ENCODE results near the gene BLOC1S1. TPM values are rescaled to one million over a fixed set of nuclear protein-coding genes. Genes with fewer than 3 reads are reported as not detected.

The BLOC1S1 gene
- total and polyA plus RNA-seq, 9 of the 15 experiments (the other 6 are each of a cell fraction or from before 2014, with no cell fraction given): 75.2 to 161 (median 98.8) TPM

- TF ChIP-seq MYNN (IDR thresholded peaks at IDR 0.05): 0 out of 2 replicates have a peak, but pooled peaks have one; percentile 8
- no peak for TF ChIP-seq MYNN (CRISPR knock-in tag; IDR thresholded peaks at IDR 0.05)
- TF ChIP-seq ZNF785 (CRISPR knock-in tag; IDR thresholded peaks at IDR 0.05): no peak
- TF ChIP-seq CGGBP1 (CRISPR knock-in tag; IDR thresholded peaks at IDR 0.05): no peak
- no peak for TF ChIP-seq MLX (CRISPR knock-in tag; conservative IDR thresholded peaks at IDR 0.05)
- TF ChIP-seq ZHX1 (conservative IDR thresholded peaks at IDR 0.05; ENCODE audit: low read length): no peak
- TF ChIP-seq MBD2 (IDR thresholded peaks at IDR 0.05; ENCODE audit: borderline replicate concordance, low read depth): no peak
- TF ChIP-seq ZFP91 (CRISPR knock-in tag; IDR thresholded peaks at IDR 0.05): no peak
- TF ChIP-seq CHCHD3 (CRISPR knock-in tag; IDR thresholded peaks at IDR 0.05): no peak
- TF ChIP-seq PTTG1 (tag; IDR thresholded peaks at IDR 0.05; ENCODE audit: low read depth): no peak
- TF ChIP-seq EHMT2 (IDR thresholded peaks at IDR 0.05): no peak
- 0 out of 2 replicates have a peak, but pooled peaks have one; percentile 2 for TF ChIP-seq ATF4 (CRISPR knock-in tag; IDR thresholded peaks at IDR 0.05)
- TF ChIP-seq OTX1 (CRISPR knock-in tag; IDR thresholded peaks at IDR 0.05): no peak
- TF ChIP-seq HDGF (IDR thresholded peaks at IDR 0.05): no peak
- no peak for TF ChIP-seq HINFP (tag; conservative IDR thresholded peaks at IDR 0.05; ENCODE audit: low read depth)
- 0 out of 2 replicates have a peak, but pooled peaks have one; percentile 13 for TF ChIP-seq THAP12 (CRISPR knock-in tag; IDR thresholded peaks at IDR 0.05)
- TF ChIP-seq ARID2 (IDR thresholded peaks at IDR 0.05): 0 out of 2 replicates have a peak, but pooled peaks have one; percentile 6
- no peak for TF ChIP-seq ZNF354B (CRISPR knock-in tag; IDR thresholded peaks at IDR 0.05)
Observed at GRCh38 chr12:55724226-55724939, 8.5 kb downstream of the BLOC1S1 start (continued).
